Hypothalamus (tissue), 51 donors: Measurements from ENCODE around the gene SLC25A39.
"Not testable (repeated sequence)": the region's sequence is repeated elsewhere in the genome, so short reads cannot be mapped to it uniquely, and the experiment has no call there.

Experiments
- DNase-seq, 51 donors: peaks; one replicate each; lab custom pipeline; 2025; lab: John Stamatoyannopoulos, UW

SLC25A39 gene, protein sequence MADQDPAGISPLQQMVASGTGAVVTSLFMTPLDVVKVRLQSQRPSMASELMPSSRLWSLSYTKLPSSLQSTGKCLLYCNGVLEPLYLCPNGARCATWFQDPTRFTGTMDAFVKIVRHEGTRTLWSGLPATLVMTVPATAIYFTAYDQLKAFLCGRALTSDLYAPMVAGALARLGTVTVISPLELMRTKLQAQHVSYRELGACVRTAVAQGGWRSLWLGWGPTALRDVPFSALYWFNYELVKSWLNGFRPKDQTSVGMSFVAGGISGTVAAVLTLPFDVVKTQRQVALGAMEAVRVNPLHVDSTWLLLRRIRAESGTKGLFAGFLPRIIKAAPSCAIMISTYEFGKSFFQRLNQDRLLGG

GRCh38 chr17:44324571-44325275 is at the start of gene SLC25A39:
SLC25A39 (minus strand) TSS chr17:44324823; CDS start chr17:44323562, 1,261 bp downstream.
- peak; percentile 47 to 98 (median 90) for DNase-seq

GRCh38 chr17:44372036-44372435 is 47.4 kb upstream of the SLC25A39 start:
- no peak for DNase-seq

GRCh38 chr17:44369414-44370023 is 44.9 kb upstream of the SLC25A39 start:
- not testable (repeated sequence) for DNase-seq

GRCh38 chr17:44368391-44369243 is 44.0 kb upstream of the SLC25A39 start:
- not testable (repeated sequence) for DNase-seq

DNA sequence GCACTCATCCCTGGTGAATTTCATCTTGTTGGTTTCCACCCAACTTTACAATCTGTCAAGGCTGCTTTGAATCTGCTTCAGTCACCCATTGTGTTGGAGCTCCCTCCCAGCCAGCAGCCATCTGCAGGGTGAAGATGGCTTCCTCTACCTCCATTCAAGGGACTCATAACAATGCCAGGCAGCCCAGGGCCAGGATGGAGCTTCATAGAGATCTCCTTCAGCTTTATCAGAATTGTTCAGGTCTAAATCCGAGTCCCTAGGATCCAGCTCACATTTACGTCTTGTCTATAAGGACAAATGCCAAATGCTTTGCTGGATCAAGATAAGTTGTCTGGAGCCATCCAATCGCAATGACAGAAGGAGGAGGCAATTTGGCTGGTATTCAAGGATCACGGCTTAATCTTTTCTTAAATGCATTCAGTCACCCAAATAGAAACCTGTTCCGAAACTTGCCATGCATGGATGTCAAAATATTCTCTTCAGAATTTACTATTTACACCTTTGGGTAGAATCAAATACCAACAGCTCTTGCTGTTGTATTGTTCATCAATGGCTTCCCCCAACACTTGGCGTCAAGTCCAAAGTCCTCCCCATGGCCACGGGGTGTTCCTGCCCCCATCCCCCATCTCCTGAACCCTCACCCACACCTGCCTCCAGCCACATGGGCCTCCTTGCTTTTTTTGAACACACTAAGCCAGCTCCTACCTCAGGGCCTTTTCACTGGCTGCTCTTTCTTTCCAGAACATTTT is 42.8 kb upstream of the SLC25A39 start:
- DNase-seq, result no peak

DNA sequence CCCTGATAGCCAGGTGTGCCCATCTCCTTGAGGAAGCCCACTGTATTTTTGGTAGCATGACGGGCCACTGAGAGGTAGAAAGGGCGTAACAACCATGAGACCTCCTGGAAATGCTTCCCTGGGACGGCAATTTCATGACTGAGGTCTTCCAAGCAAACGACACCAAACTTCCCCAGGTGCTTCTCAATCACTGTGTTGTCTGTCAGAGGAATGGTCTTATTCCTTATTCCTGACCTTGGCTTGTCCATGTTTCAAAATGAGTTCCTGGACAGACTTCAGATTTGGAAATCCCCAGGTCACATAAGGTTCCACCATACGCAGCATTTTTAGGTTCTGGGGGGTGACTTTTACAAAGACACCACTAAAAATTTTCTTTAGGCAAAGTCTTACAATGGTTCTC is 40.4 kb upstream of the SLC25A39 start:
- DNase-seq, result not testable (repeated sequence)

- DNase-seq, result peak in 29 of 51 donors; percentile 13 to 74 (median 35)
These were observed 39.1 kb upstream of the SLC25A39 start, which contains the start of gene FAM171A2 for GRCh38 chr17:44363613-44364159. FAM171A2 (minus strand) TSS chr17:44363853; CDS start chr17:44363714, 139 bp downstream.

DNA sequence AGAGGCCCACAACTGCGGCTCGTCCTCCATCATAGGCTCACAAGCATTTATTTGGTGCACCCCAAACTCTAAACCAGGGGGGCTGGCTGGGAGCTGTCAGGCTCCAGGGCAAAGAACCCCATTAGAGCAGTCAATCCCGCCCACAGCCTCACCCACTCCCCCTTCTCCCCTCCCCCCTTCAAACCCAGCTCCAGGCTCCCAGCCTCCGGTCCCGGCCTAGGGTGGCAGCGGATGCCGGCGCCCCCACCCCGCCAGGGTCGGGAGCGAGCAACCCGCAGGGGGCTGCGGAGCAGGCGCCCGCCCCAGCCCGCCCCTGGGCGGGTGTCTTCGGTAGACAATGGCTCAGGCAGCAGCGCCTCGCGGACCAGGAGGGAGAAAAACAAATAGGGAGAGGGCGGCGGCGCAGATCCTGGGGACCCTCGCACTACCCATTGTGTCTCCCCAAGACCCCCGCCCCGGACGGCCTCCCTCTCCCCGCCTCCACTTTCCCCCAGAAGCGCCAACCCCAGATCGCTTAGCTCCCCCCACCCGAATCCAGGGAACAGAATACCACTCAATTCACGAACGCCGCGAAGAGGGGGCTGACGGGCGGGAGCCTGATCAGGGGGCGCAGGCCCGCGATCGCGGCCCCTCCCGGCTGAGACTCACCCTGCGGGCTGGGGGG is 38.5 kb upstream of the SLC25A39 start:
- peak in 7 of 51 donors; percentile 20 to 32 (median 26) for DNase-seq

GRCh38 chr17:44362459-44362948 is 37.9 kb upstream of the SLC25A39 start:
- no peak for DNase-seq

GRCh38 chr17:44361292-44362260 is 37.0 kb upstream of the SLC25A39 start:
- DNase-seq, result peak in 1 of 51 donors; percentile 20

DNA sequence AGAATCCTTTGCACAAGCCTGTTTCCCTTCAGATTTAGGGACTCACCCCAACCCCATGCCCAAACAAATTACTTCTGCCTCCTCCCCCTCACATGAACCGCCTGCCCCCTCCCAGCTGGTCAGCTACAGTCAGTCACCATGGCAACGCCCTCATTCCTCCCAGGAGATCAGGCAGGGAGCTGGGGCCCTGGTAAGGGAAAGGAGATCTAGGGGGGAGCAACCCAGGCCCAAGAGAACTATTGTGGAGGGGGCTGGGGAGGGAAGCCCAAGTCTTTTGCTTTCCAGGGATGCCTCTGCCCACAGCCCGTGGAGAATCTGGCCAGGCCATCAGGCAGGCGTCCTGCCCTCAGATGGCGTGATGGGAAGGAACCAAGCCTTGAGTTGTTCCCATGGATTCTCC is 36.2 kb upstream of the SLC25A39 start:
- DNase-seq, result peak in 11 of 51 donors; percentile 9 to 28 (median 16)

- DNase-seq, result no peak
These were observed 35.5 kb upstream of the SLC25A39 start for GRCh38 chr17:44360144-44360533.

GRCh38 chr17:44359458-44360143 is 35.0 kb upstream of the SLC25A39 start:
- no peak for DNase-seq

DNA sequence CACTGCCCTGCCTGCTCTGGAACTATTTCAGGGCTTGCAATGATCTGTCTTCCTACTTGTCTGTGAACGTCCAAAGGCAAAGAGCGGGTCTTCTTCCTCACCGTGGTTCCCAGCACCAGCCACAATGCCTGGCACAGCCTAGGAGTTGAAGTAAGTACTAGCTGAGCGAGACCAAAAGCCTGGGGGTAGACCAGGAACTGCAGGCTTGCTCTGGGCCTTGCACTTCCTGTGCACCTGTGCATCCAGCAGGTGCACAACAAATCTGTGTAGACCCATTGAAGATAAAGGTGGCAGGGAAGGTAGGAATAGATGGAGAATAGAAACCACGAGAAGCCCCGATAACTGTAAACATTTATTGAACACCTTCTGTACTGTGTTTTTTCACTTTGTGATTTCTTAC is 34.4 kb upstream of the SLC25A39 start:
- no peak for DNase-seq

DNA sequence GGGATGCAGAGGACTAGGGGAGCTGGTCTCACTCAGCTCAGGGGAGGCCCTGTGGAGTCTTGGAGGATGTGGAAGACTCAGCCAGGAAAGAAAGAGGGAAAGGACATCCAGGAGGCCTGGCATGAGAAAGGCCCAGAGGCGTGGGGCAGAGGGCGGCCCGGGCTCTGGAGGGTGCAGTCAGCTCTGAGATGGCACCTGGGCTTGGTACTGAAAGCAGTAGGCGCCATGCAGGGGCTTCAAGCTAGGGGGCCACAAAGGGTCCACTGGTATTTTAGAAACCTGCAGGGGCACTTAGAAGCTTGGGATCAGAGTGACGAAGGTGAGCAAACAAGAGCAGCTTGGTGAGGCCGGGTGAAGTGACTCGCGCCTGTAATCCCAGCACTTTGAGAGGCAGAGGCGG is 33.4 kb upstream of the SLC25A39 start:
- DNase-seq, result no peak

GRCh38 chr17:44356241-44356640 is 31.6 kb upstream of the SLC25A39 start:
- no peak for DNase-seq

DNA sequence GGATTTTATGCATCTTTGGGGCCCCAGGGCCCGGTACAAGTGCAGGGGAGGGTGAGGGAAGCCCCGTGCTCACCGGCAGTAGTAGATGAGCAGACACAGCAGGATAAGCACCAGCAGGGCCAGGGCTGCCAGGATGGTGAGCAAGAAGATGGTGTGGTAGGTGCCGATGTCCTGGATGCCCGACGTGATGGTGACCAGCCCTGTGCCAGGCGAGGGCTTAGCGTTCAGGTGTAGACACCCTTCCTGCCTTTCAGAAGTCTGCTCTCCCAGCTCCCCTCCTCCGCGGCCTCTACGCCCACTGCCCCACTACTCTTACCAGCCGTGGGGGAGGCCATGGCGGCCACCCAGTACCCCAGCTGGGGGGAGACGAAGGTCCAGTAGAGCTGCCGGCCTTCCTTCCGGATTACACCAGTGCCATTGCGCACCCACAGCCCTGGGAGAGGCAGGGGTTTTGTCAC is 31.0 kb upstream of the SLC25A39 start:
- DNase-seq, result no peak
